ENCODE data around the gene OLFML2A.

Gene OLFML2A

DNA sequence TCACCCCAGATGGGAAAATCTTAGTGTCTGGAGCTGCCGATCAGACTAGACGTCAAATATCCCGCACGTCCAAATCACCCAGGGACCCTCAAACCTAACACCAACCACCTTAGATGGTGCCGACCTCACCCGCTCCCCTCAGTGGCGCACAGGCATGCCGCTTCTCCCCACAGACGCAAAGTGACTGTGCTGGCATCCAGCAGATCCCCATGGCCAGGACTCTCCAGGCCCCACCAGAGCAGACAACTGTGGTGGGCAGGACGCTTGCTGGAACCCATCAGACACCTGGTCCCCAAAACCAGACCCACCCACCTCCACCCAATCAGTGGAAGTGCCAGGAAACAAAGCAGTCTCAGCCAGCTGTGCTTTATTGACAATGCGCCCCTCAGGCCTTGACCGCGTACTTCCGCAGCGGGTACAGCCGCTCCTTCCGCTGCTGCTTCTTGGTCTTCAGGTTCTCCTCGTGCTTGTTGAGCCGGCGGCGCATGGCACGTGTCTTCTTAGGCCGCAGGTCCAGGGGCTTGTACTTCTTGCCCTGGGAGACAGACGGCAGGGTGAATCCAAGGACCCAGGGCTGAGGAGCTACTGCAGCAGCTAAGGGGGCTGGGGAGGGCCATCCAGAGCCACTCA lies 80.7 kb downstream of the OLFML2A start:
- DNase-seq, result no peak

DNA sequence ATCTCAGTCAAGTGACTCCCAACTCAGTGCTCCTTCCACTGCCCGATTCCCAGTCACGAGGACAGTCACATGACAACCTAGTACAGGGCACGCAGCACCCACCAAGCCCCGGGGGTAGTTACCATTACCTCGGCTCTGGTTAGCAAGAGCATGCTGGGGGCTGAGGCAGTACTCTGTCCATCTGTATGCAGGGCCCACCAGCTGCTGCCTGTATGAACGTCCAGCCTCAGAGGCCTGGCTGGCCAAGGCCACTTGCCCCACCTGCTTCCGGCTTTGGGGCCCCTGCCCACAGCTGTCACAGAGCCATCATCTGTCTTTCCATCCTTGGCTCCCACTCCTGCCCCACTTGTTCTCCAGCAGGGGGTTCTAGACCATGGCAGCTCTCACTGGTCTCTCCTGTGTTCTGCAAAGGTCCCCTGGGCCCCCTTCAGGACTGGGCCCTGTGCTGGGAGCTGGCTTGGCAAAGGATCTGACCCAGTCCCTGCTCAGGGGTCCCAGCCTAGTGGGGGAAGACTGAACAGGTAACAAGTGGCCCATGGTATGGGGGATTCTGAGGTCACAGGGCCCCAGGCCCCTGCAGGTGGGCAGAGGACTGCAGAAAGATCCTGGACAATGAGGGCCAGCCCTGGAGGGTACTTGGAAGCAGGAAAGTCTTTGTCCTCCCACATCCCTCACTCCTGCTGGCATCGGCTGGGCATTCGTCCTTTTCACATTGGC lies 81.6 kb downstream of the OLFML2A start:
- no peak for DNase-seq

DNA sequence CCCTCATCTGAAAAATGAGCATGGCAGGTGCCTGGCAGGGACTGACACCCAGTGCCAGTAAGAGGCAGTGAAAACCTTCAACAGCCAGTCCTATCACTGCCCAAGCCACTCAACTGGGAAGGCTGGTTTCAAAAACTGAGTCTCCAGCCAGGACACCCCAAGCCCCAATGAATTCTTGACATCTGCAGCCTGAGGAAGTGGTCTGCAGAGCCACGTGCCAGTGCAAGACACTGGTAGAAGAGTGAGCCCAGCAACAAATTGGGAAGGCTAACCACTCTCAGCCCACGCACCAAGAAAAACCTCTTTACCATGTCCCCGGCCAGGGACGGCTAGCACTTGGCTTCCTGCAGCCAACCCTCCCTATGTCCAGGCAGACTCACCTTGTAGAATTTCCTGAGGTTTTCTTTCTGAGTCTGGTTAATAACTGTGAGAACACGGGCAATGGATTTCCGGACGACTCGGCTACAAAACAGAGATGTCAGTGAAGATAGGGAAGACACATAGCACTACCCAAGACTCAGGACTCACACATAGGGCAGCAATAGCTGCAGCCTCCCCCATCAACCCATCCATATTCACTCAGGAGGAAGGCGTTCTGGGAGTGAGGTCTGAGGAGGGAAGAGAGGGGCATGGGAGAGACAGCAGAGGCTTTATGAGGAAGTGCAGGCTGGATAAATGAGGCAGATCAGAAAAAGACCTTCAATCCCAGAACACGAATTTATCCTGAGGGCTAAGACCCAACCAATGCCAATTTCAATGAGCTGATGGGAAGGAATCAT lies 83.1 kb downstream of the OLFML2A start:
- no peak for DNase-seq

DNA sequence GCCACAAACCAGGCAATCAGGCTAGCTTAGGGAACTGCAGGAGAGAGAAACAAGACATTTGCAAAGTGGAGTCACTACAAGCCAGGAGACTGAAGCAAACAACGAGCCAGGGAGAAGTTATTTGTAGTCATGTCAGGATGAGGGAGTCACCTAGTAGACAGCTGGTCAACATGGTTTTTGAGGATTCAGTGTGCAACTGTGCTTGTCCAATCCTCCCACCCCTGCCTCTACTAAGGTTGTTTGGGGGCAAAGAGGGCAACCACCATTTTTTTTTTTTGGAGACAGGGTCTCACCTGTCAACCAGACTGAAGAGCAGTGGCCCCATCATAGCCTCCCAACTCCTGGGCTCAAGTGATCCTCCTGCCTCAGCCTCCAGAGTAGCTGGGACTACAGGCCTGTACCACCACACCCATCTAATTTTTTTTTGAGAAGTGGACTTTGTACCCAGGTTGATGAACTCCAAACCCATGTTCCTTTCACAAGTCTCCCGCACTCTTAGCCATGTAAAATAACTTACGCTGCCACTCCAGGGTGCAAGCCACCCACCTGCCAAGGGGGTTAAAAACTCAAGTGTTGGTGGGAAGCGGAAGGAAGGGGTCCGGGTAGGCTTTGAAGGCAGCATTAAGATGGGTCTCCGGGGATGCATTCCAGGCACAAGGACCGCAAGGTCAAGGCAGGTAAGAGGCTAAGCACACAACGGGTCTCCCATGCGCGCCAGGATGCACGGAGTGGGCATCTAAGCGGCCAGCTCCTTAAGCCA lies 83.8 kb downstream of the OLFML2A start:
- DNase-seq, result no peak

DNA sequence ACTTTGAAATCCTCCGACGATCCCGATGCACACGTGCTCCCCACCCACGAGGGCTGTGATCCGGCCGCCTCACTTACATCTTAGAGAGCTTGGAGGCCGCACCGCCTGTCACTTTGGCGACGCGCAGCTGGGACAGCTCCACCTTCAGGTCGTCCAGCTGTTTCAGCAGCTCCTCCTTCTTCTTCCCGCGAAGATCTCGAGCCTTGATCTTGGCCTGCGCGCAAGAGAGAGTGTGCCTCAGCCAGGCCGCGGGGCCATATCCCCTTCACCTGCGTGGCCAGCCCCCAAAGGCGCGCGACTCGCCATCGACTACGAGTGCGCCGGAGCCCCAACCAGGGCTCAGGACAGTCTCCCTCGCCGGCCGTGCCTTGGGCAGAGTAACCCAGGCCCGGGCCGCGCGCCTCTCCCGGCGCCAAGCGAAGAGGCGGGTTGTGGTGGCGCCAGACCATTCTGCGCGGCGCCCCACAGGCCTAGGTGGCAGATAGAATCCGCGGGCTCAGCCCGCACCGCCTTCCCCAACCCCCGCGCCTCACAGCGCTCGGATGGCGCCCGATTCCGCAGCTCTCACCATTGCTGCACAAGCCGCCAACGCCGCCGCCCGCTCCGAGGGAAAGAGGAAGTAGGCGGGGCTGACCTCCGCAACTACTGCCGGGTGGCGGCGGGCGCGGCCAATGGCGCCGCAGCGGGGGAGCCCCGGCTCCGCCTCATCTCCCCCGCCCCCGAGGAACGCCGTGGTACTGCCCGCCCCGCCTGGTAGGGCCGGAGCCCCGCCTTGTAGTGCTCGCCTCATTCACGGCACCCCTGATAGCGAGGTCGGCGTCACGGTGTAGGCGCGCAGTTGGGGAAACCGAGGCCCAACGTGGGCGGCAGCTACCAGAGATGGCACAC lies 84.7 kb downstream of the OLFML2A start, which contains the start of the genes ARPC5L and RPL35:
ARPC5L (plus strand) TSS at position 789 of the 888 bp plus-strand sequence. CDS start 7,161 bp downstream, outside the sequence.
RPL35 (minus strand) TSS at position 616 of the 888 bp plus-strand sequence; CDS start at position 571, 45 bp downstream.
- peak; percentile 65 to 82 for DNase-seq

GRCh38 chr9:124863371-124863871 lies 86.5 kb downstream of the OLFML2A start:
- no peak for DNase-seq

All from NCI-H187 (cell line).